HG03196 (cell line): ENCODE measurements around the gene NBAS.
A peak's percentile ranks its signal among the peaks of the same experiment; 100 is the strongest.

Source experiments
- ATAC-seq: cut with Tn5 transposase; IDR thresholded peaks from one replicate; pipeline ENCODE4 v1.9.1; 2021; ENCODE audit not compliant: unreplicated experiment

Gene NBAS

GRCh38 chr2:15149063-15149462, 412.1 kb downstream of the NBAS start:
- ATAC-seq: no peak

GRCh38 chr2:15147591-15147990, 413.5 kb downstream of the NBAS start:
- no peak for ATAC-seq

- ATAC-seq: no peak
These were observed 414.2 kb downstream of the NBAS start for GRCh38 chr2:15146960-15147359.

- ATAC-seq: no peak
These were observed 415.2 kb downstream of the NBAS start for GRCh38 chr2:15145919-15146318.

- no peak for ATAC-seq
These were observed 415.9 kb downstream of the NBAS start for GRCh38 chr2:15145046-15145817.

DNA sequence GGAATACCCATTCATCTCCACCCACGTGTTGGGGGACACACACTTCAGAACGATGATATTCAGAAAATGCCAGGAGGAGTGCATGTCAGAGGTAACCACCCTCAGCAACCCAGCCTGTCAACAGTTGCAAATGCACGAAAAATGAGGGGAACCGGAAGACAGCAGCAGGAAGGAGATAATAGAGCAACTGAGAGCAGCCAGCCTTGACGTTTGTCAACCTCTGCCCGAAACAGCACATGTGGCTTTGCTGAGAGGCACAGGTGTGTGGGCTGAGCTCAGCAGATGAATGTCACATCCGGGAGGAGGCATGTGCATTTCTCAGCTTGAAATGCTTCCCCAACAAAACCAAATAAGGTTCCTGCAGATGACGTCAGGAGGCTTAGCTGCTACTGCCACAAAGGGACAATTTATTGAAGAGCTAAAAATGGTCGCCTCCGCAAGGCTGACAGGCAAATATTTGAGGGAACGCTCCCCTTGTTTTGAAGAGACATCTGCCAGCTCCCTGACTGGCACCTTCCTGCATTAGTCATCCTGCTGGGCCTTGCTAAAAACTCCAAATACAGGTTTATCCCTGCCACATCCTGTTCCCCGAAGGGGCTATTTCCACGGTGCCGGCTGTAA, 419.0 kb downstream of the NBAS start:
- peak; percentile 100 for ATAC-seq

DNA sequence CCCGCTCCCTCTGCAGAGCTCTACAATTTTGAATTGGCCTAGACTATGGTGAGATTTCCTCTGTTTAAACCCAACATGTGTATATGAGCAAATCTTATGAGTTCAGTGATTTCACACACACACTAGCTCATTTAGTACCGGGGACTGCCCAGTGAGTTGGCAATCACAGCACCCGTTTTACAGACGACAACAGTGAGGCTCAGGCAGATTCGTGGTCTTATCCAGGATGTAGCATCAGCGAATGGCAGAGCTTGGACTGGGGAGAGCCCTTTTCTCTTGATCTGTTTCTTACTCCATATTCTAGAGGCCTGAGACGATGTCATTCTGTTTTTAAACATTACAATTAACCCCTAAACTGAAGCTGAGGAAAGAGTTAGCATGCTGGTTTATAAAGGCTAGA, 419.9 kb downstream of the NBAS start:
- no peak for ATAC-seq

DNA sequence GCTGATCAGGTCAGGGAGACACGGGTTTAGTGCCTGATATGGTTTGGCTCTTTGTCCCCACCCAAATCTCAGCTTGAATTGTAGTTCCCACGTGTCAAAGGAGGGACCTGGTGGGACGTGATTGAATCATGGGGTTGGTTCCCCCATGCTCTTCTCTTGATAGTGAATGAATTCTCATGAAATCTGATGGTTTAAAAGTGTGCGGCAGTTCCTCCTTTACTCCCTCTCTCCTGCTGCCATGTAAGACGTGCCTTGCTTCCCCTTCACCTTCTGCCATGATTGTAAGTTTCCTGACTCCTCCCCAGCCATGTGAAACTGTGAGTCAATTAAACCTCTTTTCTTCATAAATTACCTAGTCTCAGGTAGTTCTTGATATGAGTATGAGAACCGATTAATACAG, 424.5 kb downstream of the NBAS start:
- ATAC-seq: no peak

GRCh38 chr2:15134957-15135356, 426.2 kb downstream of the NBAS start:
- ATAC-seq: no peak

DNA sequence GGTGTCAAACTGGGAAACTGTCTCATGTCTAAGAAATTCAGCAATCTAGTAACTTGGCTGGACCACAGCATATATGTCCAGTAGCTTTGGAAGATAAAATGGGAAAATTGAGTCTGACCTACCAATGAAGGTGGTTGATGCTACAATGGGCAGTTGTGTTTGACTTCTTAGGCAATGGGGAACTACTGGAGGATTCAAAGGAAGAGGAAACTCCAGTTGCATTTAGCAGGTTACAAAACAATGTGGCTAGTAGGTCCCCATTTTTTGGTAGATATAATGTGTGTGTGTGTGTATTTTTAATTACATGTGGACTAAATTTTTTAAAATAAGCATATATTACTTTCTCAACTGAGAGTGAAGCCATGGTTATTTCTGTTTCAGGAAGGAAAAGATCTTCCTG, 427.7 kb downstream of the NBAS start:
- no peak for ATAC-seq

GRCh38 chr2:15128846-15129245, 432.3 kb downstream of the NBAS start:
- no peak for ATAC-seq

DNA sequence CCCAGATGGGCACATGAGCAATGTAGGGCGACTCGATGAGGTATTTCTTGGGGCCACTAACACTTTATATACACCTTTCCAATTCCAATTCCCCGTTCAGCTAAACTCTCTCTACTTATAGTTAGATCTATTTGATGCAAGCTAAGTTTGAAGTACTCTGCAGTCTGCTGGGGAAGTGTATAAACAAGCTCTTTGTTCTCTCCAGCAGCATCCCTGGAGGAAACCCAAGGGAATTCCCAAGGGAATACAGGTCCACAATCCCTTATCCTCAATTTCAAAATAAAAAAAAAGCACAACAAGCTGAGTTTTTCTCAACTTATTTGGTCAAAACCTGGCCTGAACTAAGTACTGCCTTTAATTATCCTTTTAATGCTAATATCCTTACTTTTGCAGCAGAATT, 433.3 kb downstream of the NBAS start:
- ATAC-seq: no peak

GRCh38 chr2:15127301-15127700, 433.8 kb downstream of the NBAS start:
- ATAC-seq: no peak

- ATAC-seq: no peak
These were observed 434.8 kb downstream of the NBAS start for GRCh38 chr2:15126373-15126772.

GRCh38 chr2:15122915-15123314, 438.2 kb downstream of the NBAS start:
- ATAC-seq: no peak

- ATAC-seq: no peak
These were observed 440.5 kb downstream of the NBAS start for GRCh38 chr2:15120631-15121030.

- no peak for ATAC-seq
These were observed 441.4 kb downstream of the NBAS start for GRCh38 chr2:15119722-15120175.

- no peak for ATAC-seq
These were observed 443.6 kb downstream of the NBAS start for GRCh38 chr2:15117409-15118050.
